ENCODE data around the gene MIPEP.

Gene MIPEP

DNA sequence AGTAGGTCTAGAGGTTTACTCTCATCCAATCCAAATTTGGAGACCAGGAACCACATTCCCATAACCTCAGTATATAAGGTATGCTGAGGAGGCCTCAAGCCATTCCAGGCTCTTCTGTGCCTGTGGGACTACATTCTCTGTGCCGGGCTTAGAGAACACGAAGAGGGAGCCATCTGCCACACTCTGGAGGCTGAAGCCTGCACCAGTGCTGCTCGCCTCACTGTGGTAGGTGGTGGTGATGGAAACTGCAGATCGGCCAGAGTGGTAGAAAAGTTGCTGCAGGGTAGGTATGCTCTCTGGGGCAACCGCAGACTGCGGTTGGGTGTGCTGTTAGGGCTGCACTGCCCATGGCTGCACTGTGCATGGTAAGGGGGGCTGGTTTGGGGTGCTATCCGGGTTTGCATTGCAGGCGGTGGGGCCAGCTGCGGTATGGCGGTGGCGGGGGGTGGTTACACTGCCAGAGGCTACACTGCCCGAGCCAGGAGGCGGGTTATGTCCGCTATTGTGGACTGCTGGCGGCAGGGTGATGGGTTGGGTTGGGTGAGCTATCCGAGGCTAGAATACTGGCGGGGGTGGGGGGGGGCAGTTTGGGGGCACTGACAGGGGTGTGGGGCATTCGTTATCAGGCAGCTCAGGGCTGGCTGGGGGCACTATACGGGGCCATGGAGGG, 174.0 kb downstream of the MIPEP start:
- TF ChIP-seq POLR2A (IDR thresholded peaks at IDR 0.05; ENCODE audit: low read length) (no peak), GATA1 (IDR thresholded peaks at IDR 0.05; ENCODE audit: low read depth, low read length) (no peak)
- no peak for DNase-seq

DNA sequence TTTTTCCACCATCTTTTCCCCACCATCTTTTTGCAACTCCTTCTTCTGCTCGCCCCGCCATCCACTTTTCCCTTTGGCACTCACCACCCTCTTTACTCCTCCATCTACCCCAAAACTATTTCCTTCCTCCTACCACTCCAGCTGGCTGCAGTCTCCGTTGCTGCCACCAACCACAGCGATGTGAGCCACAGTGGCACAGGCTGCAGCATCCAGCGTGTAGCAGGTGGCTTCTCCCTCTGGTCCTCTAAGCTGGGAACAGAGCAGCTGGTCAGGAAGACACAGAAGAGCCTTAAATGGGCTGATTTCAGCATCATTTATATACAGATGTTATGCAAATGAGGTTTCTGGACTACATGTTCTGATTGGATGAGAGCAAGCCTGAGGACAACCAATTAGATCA, 174.5 kb downstream of the MIPEP start:
- no peak for DNase-seq
- TF ChIP-seq POLR2A (IDR thresholded peaks at IDR 0.05; ENCODE audit: low read length) (no peak), GATA1 (IDR thresholded peaks at IDR 0.05; ENCODE audit: low read depth, low read length) (no peak)

DNA sequence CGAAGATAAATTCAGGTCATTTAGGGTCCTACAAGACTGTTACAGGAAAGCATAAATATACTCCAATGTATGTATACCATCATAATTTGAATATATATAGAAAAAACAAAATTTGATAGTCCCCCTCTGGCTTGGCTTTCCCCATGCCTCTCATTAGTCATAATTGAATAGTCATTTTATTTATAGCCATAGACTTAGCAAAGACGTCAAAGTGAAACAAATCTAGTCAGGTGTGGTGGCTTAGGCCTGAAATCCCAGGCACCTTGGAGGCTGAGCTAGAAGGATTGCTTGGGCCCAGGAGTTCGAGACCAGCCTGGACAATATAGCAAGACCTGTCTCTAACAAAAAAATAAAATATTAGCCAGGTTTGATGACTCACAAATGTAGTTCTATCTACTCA, 177.8 kb downstream of the MIPEP start:
- DNase-seq: no peak
- TF ChIP-seq POLR2A (IDR thresholded peaks at IDR 0.05; ENCODE audit: low read length) (no peak), GATA1 (IDR thresholded peaks at IDR 0.05; ENCODE audit: low read depth, low read length) (no peak)

DNA sequence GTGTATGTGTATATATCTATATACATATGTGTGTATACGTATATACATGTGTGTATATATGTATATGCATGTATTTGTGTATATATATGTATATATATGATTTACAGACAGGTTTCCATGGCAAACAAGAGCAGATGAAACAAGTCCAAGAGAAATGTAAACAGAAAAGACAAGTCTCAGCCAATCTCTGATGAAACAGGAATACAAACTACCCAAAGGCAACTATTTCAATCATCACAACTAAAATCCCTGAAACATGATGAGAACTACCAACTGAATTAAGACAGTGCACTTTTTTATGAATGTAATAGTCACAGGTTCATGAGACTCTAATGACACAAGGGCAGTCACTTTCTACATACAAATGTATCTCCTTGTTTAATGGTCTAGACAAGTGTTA, 178.8 kb downstream of the MIPEP start:
- DNase-seq: no peak
- TF ChIP-seq POLR2A (IDR thresholded peaks at IDR 0.05; ENCODE audit: low read length) (no peak), GATA1 (IDR thresholded peaks at IDR 0.05; ENCODE audit: low read depth, low read length) (no peak)

DNA sequence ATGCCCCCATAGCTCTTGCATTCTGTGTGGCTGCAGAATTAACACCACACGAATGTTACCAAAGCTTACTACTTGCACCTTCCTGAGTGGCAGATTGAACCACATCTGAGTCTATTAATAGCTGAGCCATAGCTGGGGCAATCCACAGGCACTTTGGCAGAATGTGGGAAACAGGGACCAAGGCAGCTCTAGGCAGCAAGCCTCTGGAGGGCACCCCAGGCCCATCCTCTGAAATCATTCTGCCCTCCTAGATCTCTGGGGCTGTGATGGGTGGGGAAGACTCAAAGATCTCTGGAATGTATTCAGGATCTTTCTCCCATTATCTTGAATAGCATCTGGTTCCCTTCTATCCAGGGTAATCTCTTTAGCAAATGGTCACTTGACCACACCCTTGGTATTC, 179.7 kb downstream of the MIPEP start:
- peak; percentile 14 to 34 for DNase-seq
- TF ChIP-seq POLR2A (IDR thresholded peaks at IDR 0.05; ENCODE audit: low read length): no peak
- TF ChIP-seq GATA1 (IDR thresholded peaks at IDR 0.05; ENCODE audit: low read depth, low read length): no peak

DNA sequence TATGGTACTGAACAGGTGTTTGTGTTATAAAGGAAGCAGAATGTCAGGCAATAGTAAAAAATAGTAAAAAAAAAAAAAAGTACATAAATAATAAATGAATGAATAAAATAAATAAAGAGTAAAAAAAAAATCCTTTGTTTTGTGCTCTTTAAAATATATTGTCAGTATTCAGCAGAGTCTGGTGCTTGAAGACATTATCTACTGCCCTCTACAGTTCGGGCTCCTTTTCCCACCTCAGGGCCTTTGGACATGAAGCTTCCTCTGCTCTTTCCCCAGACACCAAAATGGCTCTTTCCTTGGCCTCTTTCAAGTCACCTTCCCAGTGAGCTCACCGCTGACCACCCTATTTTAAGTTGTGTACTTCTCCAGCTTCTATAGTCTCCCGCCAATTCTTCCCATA, 181.5 kb downstream of the MIPEP start:
- TF ChIP-seq GATA1 (IDR thresholded peaks at IDR 0.05; ENCODE audit: low read depth, low read length) (no peak), POLR2A (IDR thresholded peaks at IDR 0.05; ENCODE audit: low read length) (no peak)
- DNase-seq: peak; percentile 47 to 50

DNA sequence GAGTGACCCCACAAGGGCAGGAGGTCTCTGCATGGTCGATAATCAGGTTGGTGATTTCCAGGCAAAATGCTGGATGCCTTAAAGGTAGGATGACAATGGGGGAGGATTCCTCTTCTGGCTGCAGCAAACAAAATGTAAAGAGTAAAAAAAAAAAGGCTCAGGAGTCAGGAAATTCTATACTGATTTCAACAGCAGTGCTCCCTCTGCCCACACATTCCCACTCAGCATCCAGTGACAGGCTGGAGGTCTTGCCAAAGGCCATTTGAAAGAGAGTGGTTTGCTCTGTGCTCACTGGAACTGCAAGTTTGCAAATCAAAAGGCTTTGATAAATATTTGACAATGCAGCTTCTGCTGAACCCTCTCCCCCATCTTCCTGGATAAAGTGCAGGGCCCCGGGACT, 183.6 kb downstream of the MIPEP start:
- TF ChIP-seq GATA1 (IDR thresholded peaks at IDR 0.05; ENCODE audit: low read depth, low read length) (no peak), POLR2A (IDR thresholded peaks at IDR 0.05; ENCODE audit: low read length) (no peak)
- no peak for DNase-seq

DNA sequence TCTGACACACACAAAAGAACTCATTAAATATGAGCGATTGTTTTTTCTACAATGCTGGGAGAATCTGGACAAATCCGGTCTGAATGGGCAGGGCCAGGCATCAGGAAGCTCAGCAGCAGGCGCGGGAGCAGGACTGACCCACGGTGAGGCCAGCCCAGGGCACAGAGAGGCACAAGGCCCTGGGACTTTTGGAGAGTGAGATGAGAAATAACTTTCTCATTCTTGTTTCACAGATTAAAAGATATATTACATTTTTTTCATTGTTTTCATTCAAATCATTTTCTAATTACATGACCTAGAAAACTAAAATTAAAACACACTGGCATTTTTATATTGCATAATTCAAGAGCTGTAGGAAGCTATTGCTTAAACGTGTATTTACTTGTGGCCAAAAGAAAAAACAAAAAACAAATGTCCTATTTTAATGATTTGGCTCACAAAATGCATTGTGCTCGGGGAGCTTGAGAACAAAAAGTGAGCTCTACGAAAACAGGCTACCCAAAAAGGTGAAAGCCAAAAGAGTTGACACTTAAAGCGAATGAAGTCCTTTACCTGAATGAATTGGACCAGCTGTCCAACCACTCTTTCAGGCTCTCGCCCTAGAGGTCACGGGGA, 185.8 kb downstream of the MIPEP start:
- TF ChIP-seq POLR2A (IDR thresholded peaks at IDR 0.05; ENCODE audit: low read length) (no peak), GATA1 (IDR thresholded peaks at IDR 0.05; ENCODE audit: low read depth, low read length) (no peak)
- no peak for DNase-seq

DNA sequence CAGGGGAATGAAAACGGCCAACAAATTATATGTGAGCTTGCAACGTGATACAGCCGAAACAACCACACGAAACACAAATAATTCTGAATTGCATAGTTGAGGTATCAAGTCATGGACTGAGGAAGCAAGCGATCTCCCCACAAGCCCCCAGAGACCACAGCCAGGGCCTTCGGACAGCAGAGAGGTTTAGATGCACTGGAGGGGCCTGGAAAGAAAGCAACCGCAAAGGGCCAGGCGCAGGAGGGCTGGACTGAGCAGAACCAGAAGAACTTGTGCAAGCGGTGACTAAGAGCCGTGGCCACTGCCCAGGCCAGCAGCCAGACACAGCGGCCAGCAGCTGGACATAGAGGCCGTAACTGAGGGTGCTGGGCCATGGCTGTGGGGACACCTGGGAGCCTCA, 187.6 kb downstream of the MIPEP start:
- TF ChIP-seq POLR2A (IDR thresholded peaks at IDR 0.05; ENCODE audit: low read length): no peak
- TF ChIP-seq GATA1 (IDR thresholded peaks at IDR 0.05; ENCODE audit: low read depth, low read length): no peak
- no peak for DNase-seq

DNA sequence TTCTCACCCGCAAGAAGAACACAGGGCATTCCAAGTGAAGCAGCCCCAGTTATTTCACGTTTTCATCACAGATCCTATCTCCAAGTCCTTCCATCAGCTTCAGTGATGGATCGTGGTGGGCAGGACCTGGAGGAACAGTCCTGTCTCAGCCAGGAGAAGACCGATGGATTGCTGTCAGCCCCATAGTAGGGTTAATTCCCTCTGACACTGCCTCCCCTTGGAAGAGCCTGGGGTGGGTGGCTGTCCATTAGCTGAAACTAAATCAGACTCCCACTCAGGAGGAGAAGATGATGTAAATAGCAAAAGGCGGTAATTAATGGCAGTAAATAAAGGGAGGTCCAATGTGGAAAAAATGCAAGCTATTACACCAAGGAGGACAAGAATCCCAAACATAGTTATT, 188.0 kb downstream of the MIPEP start:
- no peak for DNase-seq
- TF ChIP-seq POLR2A (IDR thresholded peaks at IDR 0.05; ENCODE audit: low read length) (no peak), GATA1 (IDR thresholded peaks at IDR 0.05; ENCODE audit: low read depth, low read length) (no peak)

DNA sequence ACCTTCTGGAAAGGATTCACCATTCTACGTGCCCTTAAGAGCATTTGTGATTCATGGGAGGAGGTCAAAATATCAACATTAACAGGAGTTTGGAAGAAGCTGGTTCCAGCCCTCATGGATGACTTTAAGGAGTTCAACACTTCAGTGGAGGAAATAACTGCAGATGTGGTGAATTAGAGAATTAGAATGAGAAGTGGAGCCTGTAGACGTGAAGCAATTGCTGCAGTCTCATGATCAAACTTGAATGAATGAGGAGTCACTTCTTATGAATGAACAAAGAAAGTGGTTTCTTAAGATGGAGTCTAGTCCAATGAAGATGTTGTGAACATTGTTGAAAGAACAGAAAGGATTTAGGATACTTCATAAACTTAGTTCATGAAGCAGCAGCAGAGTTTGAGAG, 189.9 kb downstream of the MIPEP start:
- DNase-seq: no peak
- TF ChIP-seq POLR2A (IDR thresholded peaks at IDR 0.05; ENCODE audit: low read length) (no peak), GATA1 (IDR thresholded peaks at IDR 0.05; ENCODE audit: low read depth, low read length) (no peak)

DNA sequence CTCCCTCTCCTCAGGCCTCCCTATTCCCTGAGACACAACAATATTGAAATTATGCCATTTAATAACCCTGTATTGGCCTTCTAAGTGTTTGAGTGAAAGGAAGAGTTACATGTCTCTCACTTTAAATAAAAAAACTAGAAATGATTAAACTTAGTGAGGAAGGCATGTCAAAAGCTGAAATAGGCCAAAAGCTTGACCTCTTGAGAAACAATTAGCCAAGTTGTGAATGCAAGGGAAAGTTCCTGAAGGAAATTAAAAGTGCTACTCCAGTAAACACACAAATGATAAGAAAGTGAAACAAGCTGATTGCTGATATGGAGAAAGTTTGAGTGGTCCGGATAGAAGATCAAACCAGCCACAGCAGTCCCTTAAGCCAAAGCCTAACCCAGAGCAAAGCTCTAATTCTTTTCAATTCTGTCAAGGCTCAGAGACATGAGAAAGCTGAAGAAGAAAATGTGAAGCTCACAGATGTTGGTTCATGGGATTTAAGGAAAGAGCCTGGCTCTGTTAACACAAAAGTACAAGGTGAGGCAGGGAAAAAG, 191.4 kb downstream of the MIPEP start:
- TF ChIP-seq GATA1 (IDR thresholded peaks at IDR 0.05; ENCODE audit: low read depth, low read length) (no peak), POLR2A (IDR thresholded peaks at IDR 0.05; ENCODE audit: low read length) (no peak)
- DNase-seq: no peak

DNA sequence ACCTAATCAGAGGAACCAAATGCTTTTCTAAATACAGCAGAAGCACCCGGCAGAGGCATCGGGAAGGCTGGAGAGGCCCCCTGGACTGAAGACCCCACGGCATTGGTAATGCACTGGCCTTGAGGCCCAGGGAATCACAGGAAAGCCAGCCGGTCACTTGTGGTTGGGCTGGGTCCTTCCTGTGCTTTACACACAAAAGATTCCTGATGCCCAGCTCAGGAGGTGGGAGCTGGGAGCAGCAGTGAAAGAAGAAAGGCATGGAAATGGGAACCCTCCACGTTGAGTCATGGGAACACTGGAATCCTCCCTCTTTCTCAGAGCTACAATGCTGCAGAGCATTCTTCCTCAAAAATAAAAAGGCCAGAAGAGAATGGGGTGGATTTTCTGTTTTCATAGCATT, 192.6 kb downstream of the MIPEP start:
- TF ChIP-seq GATA1 (IDR thresholded peaks at IDR 0.05; ENCODE audit: low read depth, low read length) (no peak), POLR2A (IDR thresholded peaks at IDR 0.05; ENCODE audit: low read length) (no peak)
- no peak for DNase-seq

DNA sequence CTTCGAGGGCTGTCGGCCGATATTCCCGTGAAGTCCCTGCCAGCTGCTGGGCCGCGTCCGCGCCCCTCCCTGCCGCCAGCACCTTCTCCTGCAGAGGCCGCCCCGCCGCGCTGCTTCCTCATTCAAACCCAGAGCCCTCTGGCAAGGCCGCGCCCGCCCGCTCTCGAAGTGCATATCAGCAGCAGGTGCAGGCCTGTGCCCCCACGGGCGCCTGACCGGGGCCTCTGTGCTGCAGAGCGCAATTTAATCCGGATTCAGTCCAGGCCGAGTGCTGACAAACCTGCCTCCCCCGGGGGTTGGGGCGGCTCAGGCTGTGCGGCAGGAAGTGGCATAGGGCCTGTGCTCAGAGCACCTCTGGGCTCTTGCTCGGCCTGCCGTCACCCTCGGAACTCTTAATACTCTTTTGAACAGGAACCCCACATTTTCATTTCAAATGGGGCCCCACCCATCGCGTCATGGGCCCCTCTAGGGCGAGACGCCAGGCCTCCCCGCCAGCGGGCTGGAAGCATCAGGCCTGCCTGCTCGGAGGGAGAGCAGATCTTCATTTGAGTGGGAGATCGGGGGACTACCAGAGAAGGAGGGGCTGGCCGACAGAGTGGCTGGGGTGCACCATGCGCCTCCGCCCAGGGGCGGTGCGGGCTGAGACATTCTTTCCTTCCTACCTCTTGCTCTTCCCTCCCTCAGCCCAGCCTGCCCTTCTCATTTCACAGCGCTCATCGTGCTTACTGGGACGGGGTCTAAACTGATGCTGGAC, 193.3 kb downstream of the MIPEP start:
- peak; percentile 55 to 67 for DNase-seq
- TF ChIP-seq GATA1 (IDR thresholded peaks at IDR 0.05; ENCODE audit: low read depth, low read length) (no peak), POLR2A (IDR thresholded peaks at IDR 0.05; ENCODE audit: low read length) (no peak)

Data from erythroblast (primary cell).